Cardiac septum (tissue), 1 donor: ENCODE data around the gene USP38. TPM values are rescaled to one million over a fixed set of nuclear protein-coding genes. Genes with fewer than 3 reads are reported as not detected.
"Not testable (repeated sequence)": the region's sequence is repeated elsewhere in the genome, so short reads cannot be mapped to it uniquely, and the experiment has no call there.

Source experiments
- DNase-seq: peaks from one replicate; pipeline ENCODE4 v3.0.0-alpha.2; 2020; ENCODE audit warnings: low spot score
- intact Hi-C: fragments of 100-400 bp; cut with DNase I; formaldehyde crosslinking; loops from one replicate; pipeline ENCODE4 v1.14.0; 2022
- long read RNA-seq: library from polyadenylated mRNA; unstranded; transcript quantifications from one replicate; pipeline ENCODE4 v2.0.0, GENCODE V29; 2021
- total RNA-seq: library from RNA; stranded (reverse); fragmentation: NEBNext Ultra II Directional; extraction: Animal tissue kit (Norgen Biotek cat#: 25700); gene quantifications from one replicate; pipeline ENCODE4 v1.2.1, GENCODE V29; 2021
- donor health status: DM: no; HTN: no; CAD: no.

Gene USP38
- 18.7 TPM for total RNA-seq
- long read RNA-seq, full-length matches to known transcripts = 15 of 26 reads
- long read RNA-seq, partial matches to known transcripts = 7 of 26 reads
- long read RNA-seq, other reads (novel, unspliced or antisense) = 4 of 26 reads

- intact Hi-C loops = loop anchor here (2.0 kb wide), 1 partner anchor 152 kb away; the partner anchor contains the start of gene GAB1
- DNase-seq = peak; percentile 95
Observed at GRCh38 chr4:143184503-143185252, at the start of gene USP38. TSS of gene USP38 (plus strand) at chr4:143184917. CDS start at chr4:143185451, 534 bp downstream.

GRCh38 chr4:143135358-143135757, 49.4 kb upstream of the USP38 start:
- DNase-seq = no peak
- intact Hi-C loops = no loop called here

DNA sequence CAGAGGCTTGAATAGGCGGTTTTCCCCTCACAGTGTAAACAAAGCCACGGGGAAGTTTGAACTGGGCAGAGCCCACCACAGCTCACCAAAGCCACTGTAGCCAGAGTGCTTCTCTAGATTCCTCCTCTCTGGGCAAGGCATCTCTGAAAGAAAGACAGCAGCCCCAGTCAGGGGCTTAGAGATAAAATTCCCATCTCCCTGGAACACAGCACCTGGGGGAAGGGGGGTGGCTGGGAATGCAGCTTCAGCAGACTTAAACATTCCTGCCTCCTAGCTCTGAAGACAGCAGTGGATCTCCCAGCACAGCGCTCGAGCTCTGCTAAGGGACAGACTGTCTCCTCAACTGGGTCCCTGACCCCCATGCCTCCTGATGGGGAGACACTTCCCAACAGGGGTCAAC, 44.0 kb upstream of the USP38 start:
- intact Hi-C loops = no loop called here
- DNase-seq = no peak

GRCh38 chr4:143148521-143148920, 36.2 kb upstream of the USP38 start:
- intact Hi-C loops = no loop called here
- no peak for DNase-seq

DNA sequence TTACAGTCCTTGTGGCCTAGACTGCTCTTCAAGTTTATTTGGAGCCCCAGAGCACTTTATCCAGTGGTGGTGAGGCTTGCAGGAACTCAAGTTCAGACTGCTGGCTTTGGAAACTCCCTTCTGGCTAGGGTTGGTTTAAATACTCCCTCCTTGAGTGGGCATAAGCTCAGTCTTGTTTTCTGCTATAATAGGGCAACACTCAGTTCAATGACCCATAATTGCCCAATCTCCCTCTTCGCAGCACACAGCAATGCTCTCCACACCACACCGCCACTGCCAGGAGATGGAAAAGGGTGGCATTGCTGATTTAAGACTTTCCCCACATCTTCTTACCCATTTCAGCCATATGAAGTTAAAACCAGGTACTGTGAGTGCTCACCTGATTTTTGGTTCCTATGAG, 27.9 kb upstream of the USP38 start:
- DNase-seq = no peak
- intact Hi-C loops = no loop called here

DNA sequence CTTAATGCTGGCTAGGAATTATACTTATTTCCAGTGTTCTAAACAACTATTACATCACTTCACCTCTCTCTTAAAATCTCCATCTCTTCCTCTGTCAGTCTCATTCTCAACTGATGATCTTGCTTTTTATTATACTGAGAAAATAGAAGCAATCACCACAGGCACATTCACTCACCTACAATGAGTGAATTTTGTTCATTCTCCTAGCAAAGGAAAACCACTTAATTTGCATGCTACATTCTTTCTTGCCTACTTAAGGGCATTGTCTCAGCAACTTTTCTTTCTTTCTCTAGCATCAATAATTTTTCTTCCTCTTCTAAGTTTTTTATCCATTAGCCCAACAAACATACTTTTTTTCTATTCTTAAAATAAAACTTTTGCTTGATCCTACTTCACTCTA, 21.1 kb upstream of the USP38 start:
- DNase-seq = no peak
- intact Hi-C loops = no loop called here

DNA sequence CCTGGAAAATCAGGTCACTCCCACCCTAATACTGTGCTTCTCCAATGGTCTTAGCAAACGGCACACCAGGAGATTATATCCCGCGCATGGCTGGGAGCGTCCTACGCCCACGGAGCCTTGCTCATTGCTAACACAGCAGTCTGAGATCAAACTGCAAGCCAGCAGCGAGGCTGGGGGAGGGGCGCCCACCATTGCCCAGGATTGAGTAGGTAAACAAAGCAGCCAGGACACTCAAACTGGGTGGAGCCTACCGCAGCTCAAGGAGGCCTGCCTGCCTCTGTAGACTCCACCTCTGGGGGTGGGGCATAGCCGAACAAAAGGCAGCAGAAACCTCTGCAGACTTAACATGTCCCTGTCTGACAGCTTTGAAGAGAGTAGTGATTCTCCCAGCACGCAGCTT, 18.0 kb upstream of the USP38 start:
- DNase-seq, intact Hi-C loops: not testable (repeated sequence)

DNA sequence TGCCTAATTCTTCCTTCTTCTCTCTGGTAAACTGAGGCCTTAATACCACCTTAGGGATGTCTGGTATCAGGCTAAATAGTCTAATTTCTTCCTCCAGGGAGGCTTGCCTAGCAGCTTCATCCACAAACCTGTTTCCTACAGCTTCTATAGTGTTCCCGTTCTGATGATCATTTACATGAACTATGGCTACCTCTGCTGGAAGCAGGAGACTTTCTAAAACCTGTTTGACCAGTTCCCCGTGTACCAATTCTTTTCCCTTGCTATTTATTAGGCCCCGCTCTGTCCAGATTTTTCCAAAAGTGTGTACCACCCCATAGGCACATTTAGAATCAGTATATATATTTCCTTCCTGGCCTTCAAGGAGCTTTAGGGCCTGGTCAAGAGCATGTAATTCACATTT, 5.8 kb upstream of the USP38 start:
- intact Hi-C loops = no loop called here
- DNase-seq = no peak

DNA sequence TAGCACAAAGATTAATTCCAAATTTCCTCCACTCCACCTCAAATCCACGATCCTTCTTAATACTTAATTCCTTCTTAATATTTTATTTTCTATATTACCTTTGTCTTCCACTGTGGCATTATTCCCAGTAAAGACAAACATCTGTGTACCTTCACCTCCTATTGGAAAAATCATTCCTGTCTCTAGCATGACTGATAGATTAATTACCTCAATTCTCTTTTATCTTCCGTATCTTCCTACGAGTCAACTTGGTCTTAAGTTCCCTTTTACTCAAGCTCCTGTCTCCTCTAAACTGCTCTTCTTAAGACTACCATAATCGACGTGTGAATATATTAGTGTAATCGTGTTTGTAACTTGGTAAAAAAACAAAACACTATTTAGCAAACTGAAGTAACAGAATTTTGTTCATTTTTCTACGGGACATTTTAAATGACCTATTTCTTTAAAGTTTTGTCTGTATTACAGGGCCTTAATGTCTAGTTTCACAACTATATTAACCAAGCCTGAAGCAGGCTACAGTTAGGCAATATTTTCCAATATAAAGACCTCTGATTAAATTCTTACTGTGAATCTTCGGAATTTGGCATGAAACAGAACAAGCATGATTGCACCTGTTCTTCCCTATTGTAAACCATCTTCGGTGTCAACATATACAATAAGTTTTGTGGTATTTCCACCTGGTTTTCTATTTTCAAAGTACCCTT, 1.1 kb upstream of the USP38 start:
- intact Hi-C loops = loop anchor here (2.0 kb wide), 1 partner anchor 153 kb away; the partner anchor contains the start of gene GAB1
- DNase-seq = no peak

- intact Hi-C loops = loop anchor here (2.0 kb wide), 1 partner anchor 153 kb away; the partner anchor contains the start of gene GAB1
- no peak for DNase-seq
Observed at GRCh38 chr4:143184217-143184502, 557 bp upstream of the USP38 start.

DNA sequence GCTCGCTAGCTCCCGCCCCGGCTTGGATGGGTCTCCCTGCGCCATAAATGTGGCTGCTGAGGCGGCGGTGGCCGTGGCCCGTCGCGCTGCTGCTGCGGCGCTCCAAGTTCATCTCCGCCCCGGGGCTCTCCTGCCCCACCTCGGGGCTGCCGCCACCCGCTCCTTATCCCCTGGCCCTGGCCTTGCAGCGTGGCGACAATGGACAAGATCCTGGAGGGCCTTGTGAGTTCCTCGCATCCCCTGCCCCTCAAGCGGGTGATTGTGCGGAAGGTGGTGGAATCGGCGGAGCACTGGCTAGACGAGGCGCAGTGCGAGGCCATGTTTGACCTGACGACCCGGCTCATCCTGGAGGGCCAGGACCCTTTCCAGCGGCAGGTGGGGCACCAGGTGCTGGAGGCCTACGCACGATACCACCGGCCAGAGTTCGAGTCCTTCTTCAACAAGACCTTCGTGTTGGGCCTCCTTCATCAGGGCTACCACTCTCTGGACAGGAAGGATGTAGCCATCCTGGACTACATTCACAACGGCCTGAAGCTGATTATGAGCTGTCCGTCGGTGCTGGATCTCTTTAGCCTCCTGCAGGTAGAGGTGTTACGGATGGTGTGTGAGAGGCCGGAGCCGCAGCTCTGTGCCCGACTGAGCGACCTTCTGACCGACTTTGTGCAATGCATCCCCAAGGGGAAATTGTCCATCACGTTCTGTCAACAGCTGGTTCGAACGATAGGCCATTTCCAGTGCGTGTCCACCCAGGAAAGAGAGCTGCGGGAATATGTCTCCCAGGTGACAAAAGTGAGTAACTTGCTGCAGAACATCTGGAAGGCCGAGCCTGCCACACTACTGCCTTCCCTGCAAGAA, 763 bp downstream of the USP38 start:
- peak; percentile 74 for DNase-seq
- intact Hi-C loops = loop anchor here (2.0 kb wide), 1 partner anchor 151 kb away; the partner anchor contains the start of gene GAB1

GRCh38 chr4:143186212-143186611, 1.5 kb downstream of the USP38 start:
- DNase-seq = no peak
- intact Hi-C loops = no loop called here

- intact Hi-C loops = no loop called here
Observed at GRCh38 chr4:143186649-143187048, 1.9 kb downstream of the USP38 start.

GRCh38 chr4:143188136-143189088, 3.7 kb downstream of the USP38 start:
- intact Hi-C loops = no loop called here
- no peak for DNase-seq

More at GRCh38 chr4:143186649-143187048, 1.9 kb downstream of the USP38 start:
- DNase-seq = no peak

- no peak for DNase-seq
- intact Hi-C loops = no loop called here
Observed at GRCh38 chr4:143189528-143189927, 4.8 kb downstream of the USP38 start.

- DNase-seq = no peak
- intact Hi-C loops = no loop called here
Observed at GRCh38 chr4:143195581-143195980, 10.9 kb downstream of the USP38 start.

DNA sequence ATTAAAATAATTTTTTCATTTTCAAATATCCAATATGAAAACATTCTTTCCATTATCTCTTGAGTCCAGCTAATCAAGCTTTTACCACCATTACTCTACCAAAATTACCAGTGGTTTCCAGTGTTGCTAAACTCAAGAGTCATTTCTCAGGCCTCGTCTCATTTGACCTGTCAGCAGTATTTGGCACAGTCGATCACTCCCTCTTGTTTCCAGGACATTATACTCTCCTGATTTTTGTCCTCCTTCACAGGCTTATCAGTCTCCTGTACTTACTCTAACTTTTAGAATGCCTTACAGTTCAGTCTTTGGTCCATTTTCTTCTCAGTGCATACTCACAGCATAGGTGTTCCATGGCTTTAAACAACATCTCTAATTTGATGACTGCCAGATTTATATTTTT, 11.6 kb downstream of the USP38 start:
- intact Hi-C loops = no loop called here
- no peak for DNase-seq

DNA sequence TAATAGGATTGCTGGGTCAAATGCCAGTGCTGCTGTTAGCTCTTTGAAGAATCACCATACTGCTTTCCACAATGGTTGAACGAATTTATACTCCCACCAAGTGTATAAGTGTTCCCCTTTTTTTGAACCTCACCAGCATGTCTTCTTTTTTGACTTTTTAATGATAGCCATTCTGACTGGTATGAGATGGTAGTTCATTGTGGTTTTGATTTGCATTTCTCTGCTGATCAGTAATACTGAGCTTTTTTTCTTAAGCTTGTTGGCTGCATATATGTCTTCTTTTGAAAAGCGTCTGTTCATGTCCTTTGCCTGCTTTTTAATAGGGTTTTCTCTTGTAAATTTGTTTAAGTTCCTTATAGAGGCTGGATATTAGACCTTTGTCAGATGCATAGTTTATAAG, 14.8 kb downstream of the USP38 start:
- intact Hi-C loops = no loop called here

DNA sequence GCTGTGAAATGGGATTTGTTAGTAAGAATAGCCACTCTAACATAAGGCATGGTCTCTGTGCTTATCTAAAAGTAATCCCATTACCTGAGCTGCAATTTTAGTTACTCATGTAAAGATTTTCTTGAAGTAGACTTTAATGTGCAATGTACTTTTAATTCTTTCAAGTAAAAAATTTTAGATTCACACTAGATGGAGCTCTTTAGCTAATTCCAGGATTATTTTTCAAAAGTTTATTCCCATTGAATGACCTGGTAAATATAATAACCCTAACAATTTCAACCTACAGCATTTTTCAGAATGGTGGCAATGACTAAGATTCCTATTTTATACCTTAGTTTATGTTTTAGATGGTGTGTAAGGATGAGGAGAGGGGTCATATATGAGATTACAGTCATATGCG, 18.1 kb downstream of the USP38 start:
- intact Hi-C loops = no loop called here
- no peak for DNase-seq

More for the DNA sequence above, 14.8 kb downstream of the USP38 start:
- DNase-seq = no peak
